Stimulated activated CD4-positive, alpha-beta T cell treated with anti-CD3 and anti-CD28 coated beads, TNF-alpha, amount 100 ng/mL, for 4 hours (primary cell): ENCODE results near the gene NUDT2.
"Not testable (repeated sequence)": the region's sequence is repeated elsewhere in the genome, so short reads cannot be mapped to it uniquely, and the experiment has no call there.

Experiments used
- DNase-seq, 3 experiments: peaks; one replicate each; pipeline ENCODE4 v3.0.0-alpha.2; 2020; ENCODE audit warnings: low read depth in 3 of 3

Gene NUDT2

DNA sequence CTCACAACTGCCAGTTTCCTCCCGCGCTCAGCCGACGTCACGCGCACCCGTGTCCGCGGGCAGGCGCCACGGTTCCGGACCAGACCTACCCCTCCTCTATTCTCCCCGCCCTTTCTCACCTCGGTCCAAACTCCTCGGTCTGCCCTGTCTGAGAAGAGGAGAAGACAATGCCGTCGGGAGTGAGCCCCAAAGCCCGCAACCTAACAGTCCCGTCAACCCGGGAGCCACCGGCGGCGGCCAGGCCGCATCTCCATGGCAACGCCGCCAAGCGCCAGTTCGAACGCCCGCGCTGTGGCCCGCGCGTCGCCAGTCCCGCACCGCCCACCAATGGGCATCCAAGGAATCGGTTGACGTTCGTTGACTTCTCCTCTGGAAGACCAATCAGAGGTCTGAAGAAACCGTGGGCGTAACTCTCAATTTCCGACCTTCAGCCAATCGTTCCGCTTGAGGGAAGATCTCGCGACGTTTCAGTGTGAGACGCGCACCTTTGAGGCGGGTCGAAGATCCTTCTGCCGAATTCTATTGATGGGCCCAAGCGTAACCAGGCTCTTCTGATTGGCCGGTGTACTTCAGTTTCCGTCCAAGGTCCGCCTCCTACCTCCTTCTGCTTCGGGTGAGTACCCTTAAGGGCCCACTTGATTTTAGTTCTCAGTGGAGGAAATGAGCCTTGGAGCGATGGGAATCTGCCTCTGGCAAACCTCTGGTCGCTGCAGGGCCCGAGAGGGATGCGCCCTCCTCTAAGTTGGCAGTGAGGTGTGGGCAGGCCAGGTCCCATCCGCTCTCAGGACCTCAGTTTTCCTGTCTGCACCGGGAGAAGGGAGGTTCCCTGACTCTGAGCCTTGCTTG, at the start of gene NUDT2, which contains the start of gene KIF24:
TSS of gene NUDT2 (plus strand) at position 583 of the 846 bp plus-strand sequence. CDS start 9,471 bp downstream, outside the sequence.
TSS of gene KIF24 (minus strand) at position 282 of the 846 bp plus-strand sequence. CDS start 17,922 bp downstream, outside the sequence.
- peak; percentile 80 to 90 (median 88) for DNase-seq

DNA sequence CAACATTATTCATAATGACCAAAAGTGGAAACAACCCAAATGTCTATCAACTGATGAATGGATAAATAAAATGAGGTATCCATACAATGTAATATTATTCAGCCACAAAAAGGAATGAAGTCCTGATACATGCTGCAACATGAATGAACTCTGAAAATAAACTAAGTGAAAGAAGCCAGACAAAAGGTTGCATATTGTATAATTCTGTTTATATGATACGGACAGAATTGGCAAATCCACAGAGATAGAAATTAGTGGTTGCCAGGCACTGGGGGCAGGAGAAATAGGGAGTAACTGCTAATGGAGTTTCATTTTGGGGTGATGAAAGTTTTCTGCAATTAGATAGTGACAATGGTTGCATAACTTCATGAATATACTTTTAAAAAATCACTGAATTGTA, 47.3 kb upstream of the NUDT2 start:
- no peak for DNase-seq

DNA sequence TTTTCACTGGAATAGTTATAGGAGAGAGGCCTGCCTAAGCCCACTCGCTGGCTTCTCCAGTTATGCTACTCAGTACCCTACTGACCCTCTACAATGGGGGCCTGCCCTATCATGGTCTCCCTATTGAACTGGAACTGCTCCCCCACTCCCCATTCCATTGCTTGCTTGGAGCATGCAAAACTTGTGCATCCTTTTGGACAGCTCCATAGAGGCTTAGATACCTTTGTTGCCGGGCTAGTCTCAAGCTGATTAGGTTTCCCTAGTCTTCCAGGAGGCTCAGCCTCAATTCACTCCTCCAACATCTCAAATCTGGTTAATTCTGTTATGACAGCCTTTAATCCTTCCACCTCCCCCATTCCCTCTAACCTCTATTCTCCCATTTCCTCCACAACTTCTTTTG, 40.2 kb upstream of the NUDT2 start:
- no peak for DNase-seq

- no peak for DNase-seq
These were observed 38.3 kb upstream of the NUDT2 start for GRCh38 chr9:34291023-34291422.

- no peak for DNase-seq
These were observed 37.9 kb upstream of the NUDT2 start for GRCh38 chr9:34291423-34291822.

DNA sequence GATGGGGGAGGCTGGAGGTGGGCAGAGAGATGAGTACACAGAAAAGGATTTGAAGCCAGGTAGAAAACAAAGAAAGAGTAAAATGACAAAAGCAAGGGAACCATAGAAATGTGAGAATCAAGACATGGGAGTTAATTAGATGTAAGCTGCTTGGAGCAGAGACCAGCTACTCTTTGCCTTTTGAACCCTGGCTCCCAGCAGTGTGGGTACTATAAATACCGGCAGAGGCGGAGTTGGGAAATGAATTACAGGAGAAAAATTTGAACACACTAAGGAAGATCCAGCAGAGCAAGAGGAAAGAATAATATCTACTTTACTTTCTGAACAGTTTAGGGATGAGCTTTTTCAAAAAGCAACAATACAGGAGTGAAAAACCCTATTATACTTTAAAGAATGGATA, 36.8 kb upstream of the NUDT2 start:
- no peak for DNase-seq

GRCh38 chr9:34301064-34301463, 28.3 kb upstream of the NUDT2 start:
- DNase-seq: not testable (repeated sequence)

DNA sequence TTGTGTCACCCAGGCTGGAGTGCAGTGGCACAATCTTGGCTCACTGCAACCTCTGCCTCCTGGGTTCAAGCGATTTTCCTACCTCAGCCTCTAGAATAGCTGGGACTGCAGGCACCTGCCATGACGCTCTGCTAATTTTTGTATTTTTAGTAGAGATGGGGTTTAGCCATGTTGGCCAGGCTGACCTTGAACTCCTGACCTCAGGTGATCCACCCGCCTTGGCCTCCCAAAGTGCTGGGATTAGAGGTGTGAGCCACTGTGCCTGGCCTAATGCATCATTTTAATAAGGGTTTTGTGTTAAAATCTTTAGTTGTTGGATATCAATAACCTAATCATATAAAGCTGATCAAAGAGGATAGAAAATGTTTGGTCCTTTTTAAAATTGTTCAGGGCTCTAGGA, 21.1 kb upstream of the NUDT2 start:
- DNase-seq: not testable (repeated sequence)

GRCh38 chr9:34310215-34310614, 19.2 kb upstream of the NUDT2 start:
- no peak for DNase-seq

DNA sequence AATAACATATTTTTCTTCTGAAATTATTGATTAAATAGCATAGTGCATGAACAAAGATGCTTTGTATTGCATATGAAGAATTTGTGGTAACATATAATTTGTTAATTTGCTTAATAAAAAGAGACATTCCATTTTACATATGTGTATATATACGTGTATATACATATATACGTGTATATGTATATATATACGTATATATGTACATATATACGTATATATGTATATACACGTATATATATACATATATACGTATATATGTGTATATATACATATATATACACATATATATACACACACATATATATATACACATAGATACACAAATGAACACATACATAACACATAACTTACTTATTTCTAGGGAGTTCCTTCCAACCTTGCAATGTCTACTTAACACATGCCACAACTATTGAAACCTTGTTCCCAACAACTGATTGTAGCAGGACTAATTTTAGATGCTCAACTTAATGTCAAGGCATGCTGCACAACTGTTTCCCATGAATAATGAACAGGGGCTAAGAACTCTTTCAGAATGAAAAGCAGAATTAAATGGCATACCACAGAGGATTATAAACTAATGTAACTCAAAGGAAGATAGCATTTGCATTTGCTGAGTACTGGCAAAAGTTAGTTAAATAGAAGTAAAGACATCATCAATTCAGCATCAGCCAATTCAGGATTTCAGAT, 17.7 kb upstream of the NUDT2 start:
- DNase-seq: no peak

GRCh38 chr9:34317436-34317835, 11.9 kb upstream of the NUDT2 start:
- DNase-seq: no peak

DNA sequence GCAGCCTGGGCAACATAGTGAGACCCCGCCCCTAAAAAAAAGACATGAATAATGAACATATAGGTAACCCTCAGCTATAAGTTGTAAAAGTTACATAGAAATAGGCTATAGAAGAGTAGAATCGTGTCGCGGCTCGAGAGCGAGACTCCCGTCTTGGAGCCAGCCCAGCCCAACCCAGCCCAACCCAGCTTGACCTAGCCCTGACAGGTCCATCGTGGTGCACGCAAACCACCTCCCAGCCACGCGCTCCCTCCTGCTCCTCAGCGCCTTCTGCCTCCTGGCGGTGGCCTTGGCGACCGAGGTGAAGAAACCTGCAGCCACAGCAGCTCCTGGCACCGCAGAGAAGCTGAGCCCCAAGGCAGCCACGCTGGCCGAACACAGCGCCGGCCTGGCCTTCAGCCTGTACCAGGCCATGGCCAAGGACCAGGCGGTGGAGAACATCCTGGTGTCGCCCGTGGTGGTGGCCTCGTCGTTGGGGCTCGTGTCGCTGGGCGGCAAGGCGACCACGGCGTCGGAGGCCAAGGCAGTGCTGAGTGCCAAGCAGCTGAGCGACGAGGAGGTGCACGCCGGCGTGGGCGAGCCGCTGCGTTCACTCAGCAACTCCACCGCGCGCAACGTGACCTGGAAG, 11.1 kb upstream of the NUDT2 start:
- no peak for DNase-seq

GRCh38 chr9:34321451-34321850, 7.9 kb upstream of the NUDT2 start:
- DNase-seq: no peak

DNA sequence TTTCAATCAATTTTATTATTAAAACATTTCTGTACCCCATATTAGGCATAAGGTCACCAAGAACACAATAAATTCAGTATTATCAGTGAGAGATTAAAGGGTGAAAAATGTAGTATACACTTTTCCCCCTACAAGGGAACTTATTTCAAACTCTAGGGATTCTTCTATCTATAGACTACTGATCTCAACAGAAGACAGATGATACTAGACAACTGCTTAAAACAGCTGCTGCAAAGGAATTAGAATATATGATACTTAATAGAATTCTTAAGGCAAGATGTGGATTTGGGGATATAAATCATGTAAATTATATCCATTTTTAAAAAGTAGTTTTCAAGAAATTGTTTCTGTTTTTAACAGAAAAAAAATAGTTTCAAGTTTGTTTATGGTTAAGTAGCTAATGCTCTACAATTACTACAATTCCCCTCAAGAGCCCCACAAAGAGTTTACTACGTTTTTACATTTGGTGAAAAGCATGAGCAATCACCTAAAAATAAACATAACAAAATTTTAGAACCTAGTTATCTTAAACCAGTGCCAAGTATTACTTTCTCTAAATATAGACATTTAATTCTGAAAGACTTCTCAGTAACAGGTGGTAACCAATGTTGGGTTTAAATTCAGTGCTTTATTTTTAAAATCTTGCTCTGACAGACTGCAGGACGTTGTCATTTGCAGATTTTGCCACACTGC, 6.3 kb upstream of the NUDT2 start:
- no peak for DNase-seq

DNA sequence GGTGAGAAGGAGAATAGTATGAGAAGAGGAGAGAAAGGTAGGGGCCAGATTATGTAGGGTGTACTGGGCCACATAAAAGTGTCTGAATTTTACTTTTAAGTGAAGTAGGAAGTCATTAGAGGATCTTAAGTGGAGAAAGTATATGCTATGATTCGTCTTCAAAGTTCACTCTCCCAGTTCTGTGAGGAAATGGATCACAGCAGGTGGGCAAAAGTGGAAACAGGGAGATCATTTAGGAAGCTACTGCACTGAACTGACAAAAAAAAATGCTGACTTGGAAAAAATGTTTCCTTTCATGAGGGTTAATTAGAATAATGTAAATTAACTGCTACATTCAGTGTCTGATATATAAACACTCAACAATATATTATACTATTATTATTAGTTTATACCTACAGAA, 2.7 kb upstream of the NUDT2 start:
- DNase-seq: no peak

GRCh38 chr9:34328500-34328986, 826 bp upstream of the NUDT2 start:
- no peak for DNase-seq

GRCh38 chr9:34331196-34331595, 1.8 kb downstream of the NUDT2 start:
- no peak for DNase-seq

DNA sequence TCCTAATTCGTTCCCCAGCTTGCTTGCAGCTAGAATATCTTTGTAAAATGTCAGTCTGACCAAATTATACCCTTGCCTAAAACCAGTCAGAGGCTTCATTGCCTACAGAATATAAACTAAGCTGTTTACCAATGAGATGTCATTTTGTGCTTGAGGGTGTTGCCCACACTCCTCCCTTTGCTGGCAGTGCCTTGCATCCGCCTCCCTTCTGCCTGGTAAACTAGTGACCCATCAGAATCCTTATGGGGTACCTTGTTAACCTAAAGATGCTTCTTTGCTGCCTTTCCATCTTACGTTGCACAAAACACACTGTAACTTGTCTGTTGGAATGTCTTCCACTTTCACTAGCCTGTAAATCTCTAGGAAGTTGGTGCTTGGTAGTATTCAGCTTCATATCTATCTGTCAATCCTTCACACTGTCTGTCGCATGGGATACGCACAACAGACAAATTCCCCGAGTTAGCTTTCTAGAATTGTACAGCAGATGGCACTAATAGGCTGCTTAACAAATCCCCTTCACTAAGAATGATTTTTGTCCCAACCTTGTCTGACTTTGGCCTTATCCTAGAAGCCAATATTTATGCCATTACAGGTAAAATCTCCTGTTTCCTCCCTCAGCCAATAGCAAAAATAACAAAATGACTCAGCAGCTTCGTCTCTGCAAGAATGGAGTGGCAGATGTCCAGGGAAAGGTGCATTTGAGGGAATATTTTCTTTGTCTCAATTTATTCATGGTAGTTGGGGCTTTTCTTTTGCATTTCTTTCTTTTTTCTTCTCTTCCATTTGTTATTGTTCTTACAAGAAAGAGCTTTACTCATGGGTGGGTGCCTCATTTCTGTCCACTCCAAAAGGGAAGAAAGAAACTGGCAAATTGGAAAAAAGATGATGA, 3.0 kb downstream of the NUDT2 start:
- no peak for DNase-seq

DNA sequence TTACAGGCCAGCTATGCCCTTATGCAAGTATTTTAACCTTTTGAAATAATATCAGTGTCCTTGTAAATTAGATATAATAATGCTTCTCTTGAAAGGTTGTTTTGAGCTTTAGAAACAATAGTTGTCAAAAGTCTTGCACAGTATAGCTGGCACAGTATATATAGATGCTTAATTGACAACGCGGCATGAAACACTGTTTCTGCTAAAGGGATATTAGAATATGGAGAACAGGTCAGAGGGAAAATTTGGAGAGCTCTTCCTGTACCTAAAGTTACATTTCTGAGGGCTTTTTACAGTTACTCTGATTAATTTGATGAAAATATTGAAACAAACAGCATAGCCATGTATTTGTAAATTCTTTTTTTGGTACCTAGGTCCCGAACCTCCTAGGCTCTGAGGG, 4.5 kb downstream of the NUDT2 start:
- no peak for DNase-seq

- DNase-seq: no peak
These were observed 5.0 kb downstream of the NUDT2 start for GRCh38 chr9:34334337-34334824.

GRCh38 chr9:34334916-34335315, 5.5 kb downstream of the NUDT2 start:
- no peak for DNase-seq
